ENCODE data around the gene LMOD3. TPM values are rescaled to one million over a fixed set of nuclear protein-coding genes. Genes with fewer than 3 reads are reported as not detected.

The LMOD3 gene
- polyA plus RNA-seq, 1 donor (not counting 4 experiments of a cell fraction or from before 2014, with no cell fraction given): not detected

DNA sequence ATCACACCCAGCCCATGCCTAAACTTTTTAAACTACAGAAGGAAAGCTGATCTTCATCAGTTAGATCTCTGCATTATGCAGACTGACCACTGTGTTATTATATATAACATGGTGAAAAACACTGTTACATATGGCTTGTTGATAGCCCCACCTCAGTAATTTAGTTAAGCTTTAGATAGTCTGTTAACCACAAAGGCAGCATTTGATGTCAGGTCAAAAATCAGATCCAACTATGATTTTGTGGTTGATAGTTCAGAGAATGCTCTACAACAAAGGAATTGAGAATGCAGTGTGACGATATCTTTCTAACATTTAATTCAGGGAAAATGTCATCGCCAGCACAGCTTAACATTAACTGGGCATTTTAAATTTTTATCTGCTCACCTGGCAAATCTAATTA lies 37.7 kb upstream of the LMOD3 start:
- H3K4me3 ChIP-seq (ENCODE audit: control insufficient read depth in 2 of 3, extremely low read depth in 1 of 3, insufficient read depth in 2 of 3, low read depth in 1 of 3, low read length in 3 of 3): no peak overlapping the region
- no peaks in the 10 kb centered on the region for H3K9me3 ChIP-seq (ENCODE audit: control insufficient read depth, low read depth, low read length)
- H3K27me3 ChIP-seq (ENCODE audit: control insufficient read depth, extremely low read depth, insufficient read depth, low read length): peaks cover 4% of the 10 kb centered on the region
- no peak for DNase-seq (ENCODE audit: low read depth, low spot score)
- H3K27ac ChIP-seq (ENCODE audit: control insufficient read depth, insufficient read depth, low read length): no peak overlapping the region
- H3K4me1 ChIP-seq (ENCODE audit: control insufficient read depth, extremely low read depth, insufficient read depth, low read length): no peaks in the 10 kb centered on the region
- H3K36me3 ChIP-seq (ENCODE audit: control insufficient read depth in 2 of 2, extremely low read depth in 1 of 2, insufficient read depth in 2 of 2, low read length in 2 of 2): no peaks in the 10 kb centered on the region
- H2AFZ ChIP-seq (ENCODE audit: control insufficient read depth, low read length): no peak overlapping the region
- no peaks in the 10 kb centered on the region for H3K79me2 ChIP-seq (ENCODE audit: control insufficient read depth, insufficient read depth, low read length)
- TF ChIP-seq EZH2 (IDR thresholded peaks at IDR 0.05; ENCODE audit: low read length) (no peak), CTCF (optimal IDR thresholded peaks at IDR 0.05 in 1 of 3, IDR thresholded peaks at IDR 0.05 in 1 of 3, conservative IDR thresholded peaks at IDR 0.05 in 1 of 3; ENCODE audit: extremely low read depth in 1 of 3, insufficient read depth in 2 of 3, low read length in 3 of 3) (no peak)
- H3K9ac ChIP-seq (ENCODE audit: control insufficient read depth, extremely low read depth, insufficient read depth, low read length): no peak overlapping the region
- no peaks in the 10 kb centered on the region for H3K9me1 ChIP-seq (ENCODE audit: control insufficient read depth, extremely low read depth, insufficient read depth, low read length)
- dilution Hi-C loops (cut with MboI; ENCODE audit: extremely low pct_ligation_motif_present, low sequenced_read_pairs): no loop called here
- no peak overlapping the region for H3K4me2 ChIP-seq (ENCODE audit: control insufficient read depth, extremely low read depth, insufficient read depth, low read depth, low read length)
- H4K20me1 ChIP-seq (ENCODE audit: control insufficient read depth, extremely low read depth, insufficient read depth, low read length): no peaks in the 10 kb centered on the region
- no peak for FAIRE-seq

GRCh38 chr3:69149586-69149985 lies 27.2 kb upstream of the LMOD3 start:
- H3K4me1 ChIP-seq (ENCODE audit: control insufficient read depth, extremely low read depth, insufficient read depth, low read length): no peaks in the 10 kb centered on the region
- no peak overlapping the region for H3K4me2 ChIP-seq (ENCODE audit: control insufficient read depth, extremely low read depth, insufficient read depth, low read depth, low read length)
- no peak overlapping the region for H2AFZ ChIP-seq (ENCODE audit: control insufficient read depth, low read length)
- TF ChIP-seq EZH2 (IDR thresholded peaks at IDR 0.05; ENCODE audit: low read length): no peak
- TF ChIP-seq CTCF (optimal IDR thresholded peaks at IDR 0.05 in 1 of 3, IDR thresholded peaks at IDR 0.05 in 1 of 3, conservative IDR thresholded peaks at IDR 0.05 in 1 of 3; ENCODE audit: extremely low read depth in 1 of 3, insufficient read depth in 2 of 3, low read length in 3 of 3): no peak
- H4K20me1 ChIP-seq (ENCODE audit: control insufficient read depth, extremely low read depth, insufficient read depth, low read length): no peaks in the 10 kb centered on the region
- DNase-seq (ENCODE audit: low read depth, low spot score) (no peak), FAIRE-seq (no peak)
- H3K9me1 ChIP-seq (ENCODE audit: control insufficient read depth, extremely low read depth, insufficient read depth, low read length): no peaks in the 10 kb centered on the region
- no peak overlapping the region for H3K9ac ChIP-seq (ENCODE audit: control insufficient read depth, extremely low read depth, insufficient read depth, low read length)
- H3K4me3 ChIP-seq (ENCODE audit: control insufficient read depth in 2 of 3, extremely low read depth in 1 of 3, insufficient read depth in 2 of 3, low read depth in 1 of 3, low read length in 3 of 3): no peak overlapping the region
- no peaks in the 10 kb centered on the region for H3K36me3 ChIP-seq (ENCODE audit: control insufficient read depth in 2 of 2, extremely low read depth in 1 of 2, insufficient read depth in 2 of 2, low read length in 2 of 2)
- no peaks in the 10 kb centered on the region for H3K79me2 ChIP-seq (ENCODE audit: control insufficient read depth, insufficient read depth, low read length)
- dilution Hi-C loops (cut with MboI; ENCODE audit: extremely low pct_ligation_motif_present, low sequenced_read_pairs): no loop called here
- H3K27ac ChIP-seq (ENCODE audit: control insufficient read depth, insufficient read depth, low read length): no peak overlapping the region
- H3K9me3 ChIP-seq (ENCODE audit: control insufficient read depth, low read depth, low read length): no peaks in the 10 kb centered on the region
- no peaks in the 10 kb centered on the region for H3K27me3 ChIP-seq (ENCODE audit: control insufficient read depth, extremely low read depth, insufficient read depth, low read length)
